GM12878 (cell line): Measurements from ENCODE around the gene MICALL2. TPM values are rescaled to one million over a fixed set of nuclear protein-coding genes. Genes with fewer than 3 reads are reported as not detected.
"Not testable (repeated sequence)": the region's sequence is repeated elsewhere in the genome, so short reads cannot be mapped to it uniquely, and the experiment has no call there.

Source experiments
- ATAC-seq: fragments of 200-7000 bp; cut with Tn5 transposase; 3 replicates; pipeline ENCODE4 v1.9.1; 2020; ENCODE audit warnings: mild to moderate bottlenecking, moderate library complexity
- BruUV-seq: library from RNA; stranded (reverse); fragments of 400-500 nt; replicated peaks from 2 replicates; lab custom pipeline; 2021; lab: Mats Ljungman, UMichigan
- CTCF ChIA-PET: fragments of 300-600 bp; sonication (Branson Sonifier 250); formaldehyde crosslinking; extraction: SDS; loops from one replicate; lab custom pipeline; 2021; ENCODE audit warnings: inconsistent platforms; lab: Yijun Ruan, JAX
- POLR2A ChIA-PET: fragments of 350-600 bp; formaldehyde crosslinking; extraction: SDS; loops from one replicate; lab custom pipeline; 2021; ENCODE audit warnings: inconsistent platforms; lab: Charles Lee
- RAD21 ChIA-PET: fragments of 300-600 bp; sonication (Branson Sonifier 250); formaldehyde crosslinking; loops from one replicate; lab custom pipeline; 2023; ENCODE audit warnings: antibody characterized with exemption; ENCODE audit not compliant: unreplicated experiment; lab: Charles Lee
- SMC1A ChIA-PET: fragments of 300-600 bp; sonication (Branson Sonifier 250); formaldehyde crosslinking; loops from one replicate; lab custom pipeline; 2023; ENCODE audit not compliant: unreplicated experiment, uncharacterized antibody; lab: Charles Lee
- DNase-seq: peaks from one replicate; pipeline ENCODE4 v3.0.0-alpha.2; 2011; ENCODE audit warnings: low read depth, low spot score
- FAIRE-seq: peaks from 3 replicates; lab custom pipeline; 2011; peaks lifted over from hg19 to GRCh38; lab: Jason Lieb, UNC
- H2AFZ ChIP-seq: 2 replicates; pipeline ENCODE4 v1.6.0; 2011; ENCODE audit warnings: low read depth, low read length, control low read depth; ENCODE audit not compliant: control insufficient read depth
- H3K27ac ChIP-seq: 2 replicates; pipeline ENCODE4 v1.5.1; 2011; ENCODE audit warnings: control low read depth; ENCODE audit not compliant: control insufficient read depth, insufficient read depth
- H3K27me3 ChIP-seq, 2 experiments: replicated peaks in 1 of 2; 2 replicates each; pipeline versions ENCODE4 v1.6.0 to v1.6.1; 2011; ENCODE audit warnings: low read length in 1 of 2; ENCODE audit not compliant: control insufficient read depth in 2 of 2, insufficient read depth in 2 of 2
- H3K36me3 ChIP-seq, 2 experiments: 2 replicates each; pipeline ENCODE4 v1.5.1; 2011; ENCODE audit warnings: low read length in 1 of 2; ENCODE audit not compliant: control insufficient read depth in 2 of 2, insufficient read depth in 2 of 2
- H3K4me1 ChIP-seq: 2 replicates; pipeline ENCODE4 v1.6.1; 2011; ENCODE audit warnings: mild to moderate bottlenecking, low read length, moderate library complexity, mixed read lengths; ENCODE audit not compliant: control insufficient read depth, insufficient read depth
- H3K4me2 ChIP-seq: 2 replicates; pipeline ENCODE4 v1.6.0; 2011; ENCODE audit warnings: control low read depth; ENCODE audit not compliant: control insufficient read depth, insufficient read depth
- H3K4me3 ChIP-seq: fragments of 200-600 bp; sonication (generic); 2 replicates; pipeline ENCODE4 v1.5.1; 2016
- H3K79me2 ChIP-seq: 2 replicates; pipeline ENCODE4 v1.6.0; 2011; ENCODE audit warnings: low read length; ENCODE audit not compliant: control insufficient read depth, insufficient read depth
- H3K9ac ChIP-seq: 2 replicates; pipeline ENCODE4 v1.8.0; 2011; ENCODE audit warnings: low read length, control low read depth, mixed read lengths; ENCODE audit not compliant: control insufficient read depth, insufficient read depth
- H3K9me3 ChIP-seq: replicated peaks from 3 replicates; pipeline ENCODE4 v1.5.1; 2011; ENCODE audit warnings: mild to moderate bottlenecking, low read length; ENCODE audit not compliant: control insufficient read depth, insufficient read depth
- H4K20me1 ChIP-seq: 2 replicates; pipeline ENCODE4 v1.6.0; 2011; ENCODE audit not compliant: control insufficient read depth, insufficient read depth
- BCLAF1 ChIP-seq: fragments of 450-650 bp; IDR thresholded peaks from 2 replicates; pipeline ENCODE4 v1.6.1; 2017; ENCODE audit warnings: antibody characterized with exemption, mild to moderate bottlenecking, moderate library complexity
- CBX3 ChIP-seq: fragments of 200-600 bp; sonication (generic); IDR thresholded peaks from 2 replicates; pipeline ENCODE4 v1.6.1; 2016; ENCODE audit warnings: low read depth, borderline replicate concordance
- CBX5 ChIP-seq: sonication (generic); IDR thresholded peaks from 2 replicates; pipeline ENCODE4 v1.6.1; 2016; ENCODE audit warnings: low read depth, moderate library complexity, mild to moderate bottlenecking, inconsistent platforms
- CHD2 ChIP-seq: IDR thresholded peaks from 2 replicates; pipeline ENCODE4 v1.6.1; 2011; ENCODE audit warnings: low read depth, low read length, improper control_type of control experiment, borderline replicate concordance
- HDAC6 ChIP-seq: fragments of 200-600 bp; sonication (generic); IDR thresholded peaks from one replicate; pipeline ENCODE4 v1.8.0; 2017; ENCODE audit warnings: antibody characterized with exemption; ENCODE audit not compliant: unreplicated experiment
- IKZF2 ChIP-seq, 2 experiments: fragments of 450-650 bp; IDR thresholded peaks; 2 replicates each; pipeline ENCODE4 v1.6.1; 2017; ENCODE audit warnings: mild to moderate bottlenecking in 2 of 2, moderate library complexity in 2 of 2
- IRF5 ChIP-seq: fragments of 450-650 bp; IDR thresholded peaks from 2 replicates; pipeline ENCODE4 v1.6.1; 2017; ENCODE audit warnings: borderline replicate concordance
- LARP7 ChIP-seq: fragments of 450-650 bp; IDR thresholded peaks from 2 replicates; pipeline ENCODE4 v1.6.1; 2017; ENCODE audit warnings: mild to moderate bottlenecking
- MEF2B ChIP-seq: fragments of 450-650 bp; IDR thresholded peaks from 2 replicates; pipeline ENCODE4 v1.6.1; 2018; ENCODE audit warnings: mild to moderate bottlenecking, moderate library complexity; ENCODE audit not compliant: partially characterized antibody, poor library complexity, severe bottlenecking
- PBX3 ChIP-seq: IDR thresholded peaks from 2 replicates; pipeline ENCODE4 v1.6.1; 2011; ENCODE audit warnings: mild to moderate bottlenecking, low read depth, low read length, moderate library complexity; ENCODE audit not compliant: insufficient replicate concordance
- RFX5 ChIP-seq: IDR thresholded peaks from 2 replicates; pipeline ENCODE4 v1.6.1; 2011; ENCODE audit warnings: low read depth, low read length, improper control_type of control experiment
- ZNF622 ChIP-seq: fragments of 450-650 bp; IDR thresholded peaks from 2 replicates; pipeline ENCODE4 v1.6.1; 2017; ENCODE audit warnings: mild to moderate bottlenecking, inconsistent platforms
- WGBS: methylation state at CpG from one replicate; pipeline ENCODE4 v1.1.6; 2016; ENCODE audit warnings: low lambda C conversion rate; ENCODE audit not compliant: insufficient replicate concordance, insufficient coverage; ENCODE audit errors: missing lambda C conversion rate; 5-methylcytosine and 5-hydroxymethylcytosine counted together
- in situ Hi-C: fragments of 300-500 bp; cut with MboI; formaldehyde crosslinking; loops from 9 replicates; pipeline ENCODE4 v1.14.3; 2018; ENCODE audit warnings: mixed read lengths
- intact Hi-C: fragments of 100-400 bp; cut with micrococcal nuclease; formaldehyde crosslinking; loops from one replicate; pipeline ENCODE4 v1.14.2; 2022; ENCODE audit not compliant: unreplicated experiment
- polyA plus RNA-seq, 11 experiments: library from polyadenylated mRNA; depleted of rRNA in 4 of 11; unstranded in 6 of 11; stranded (reverse) in 5 of 11; fragments of >200 nt; fragmentation: Nextera tagmentation in 4 of 11; fragmentation: Illumina TruSeq in 1 of 11; extraction: Ambion mirVana in 4 of 11; extraction: Trizol in 1 of 11; gene quantifications; 1 replicate in 1 of 11; 2 replicates in 10 of 11; pipeline versions ENCODE4 v1.2.1 to v1.2.3, GENCODE V29; 2011 to 2016; ENCODE audit warnings: inconsistent platforms in 2 of 11, missing spikeins in 2 of 11, low read depth in 1 of 11
- total RNA-seq, 4 experiments: library from RNA; depleted of rRNA in 3 of 4; stranded (reverse); fragments of >200 nt in 3 of 4; fragmentation: Illumina TruSeq in 1 of 4; extraction: Trizol in 1 of 4; gene quantifications; 2 replicates each; pipeline versions ENCODE4 v1.2.1 to v1.2.3, GENCODE V29; 2013 to 2021

Gene MICALL2
- total and polyA plus RNA-seq, 10 of the 15 experiments (the other 5 are each of a cell fraction or from before 2014, with no cell fraction given), result 0.04 to 1.7 (median 0.83) TPM; not detected in 3

GRCh38 chr7:1446026-1446425, 13.2 kb downstream of the MICALL2 start:
- in situ Hi-C loops, H3K9ac ChIP-seq, RAD21 ChIA-PET, H3K4me2 ChIP-seq, H3K9me3 ChIP-seq, H3K27ac ChIP-seq, BruUV-seq, POLR2A ChIA-PET, H3K4me1 ChIP-seq, DNase-seq, CTCF ChIA-PET, H3K36me3 ChIP-seq, intact Hi-C loops, H3K79me2 ChIP-seq, SMC1A ChIA-PET, H3K4me3 ChIP-seq, FAIRE-seq, H4K20me1 ChIP-seq, H2AFZ ChIP-seq, ATAC-seq, H3K27me3 ChIP-seq: not testable (repeated sequence)
- WGBS, result 12% methylated on average over 2 of the region's 5 CpGs

- H3K4me3 ChIP-seq, result no peak overlapping the region
- TF ChIP-seq MEF2B (no peak), CBX3 (no peak), LARP7 (no peak), CHD2 (no peak), BCLAF1 (no peak), PBX3 (no peak), ZNF622 (no peak), HDAC6 (no peak), IKZF2 (IDR thresholded peaks at IDR 0.05) (no peak), CBX5 (no peak), RFX5 (no peak), IRF5 (no peak)
Measured at GRCh38 chr7:1445341-1445740, 13.9 kb downstream of the MICALL2 start.

More at GRCh38 chr7:1445341-1445740, 13.9 kb downstream of the MICALL2 start:
- in situ Hi-C loops, result no loop called here
- no peak overlapping the region for H2AFZ ChIP-seq
- no peaks in the 10 kb centered on the region for H3K36me3 ChIP-seq
- BruUV-seq, result no TSS peak
- ATAC-seq (no peak), DNase-seq (no peak), FAIRE-seq (no peak)
- H3K4me1 ChIP-seq, result no peaks in the 10 kb centered on the region
- ChIA-PET CTCF (no interaction called here), RAD21 (no interaction called here), SMC1A (no interaction called here), POLR2A (no interaction called here)
- H3K9ac ChIP-seq, result no peak overlapping the region
- WGBS, result 77% methylated on average over 21 of the region's 21 CpGs
- H3K27me3 ChIP-seq, result no peaks in the 10 kb centered on the region; a peak in 1 of 4 replicates
- no peaks in the 10 kb centered on the region for H4K20me1 ChIP-seq
- H3K4me2 ChIP-seq, result no peak overlapping the region
- no peaks in the 10 kb centered on the region for H3K79me2 ChIP-seq
- no peak overlapping the region for H3K27ac ChIP-seq
- intact Hi-C loops, result no loop called here
- H3K9me3 ChIP-seq, result no peaks in the 10 kb centered on the region
